ENCODE data around the gene ODAD3.

GRCh38 chr19:11444059-11444458 is 9.1 kb upstream of the ODAD3 start:
- TF ChIP-seq CTCF (conservative IDR thresholded peaks at IDR 0.05) (no peak), ZFX (IDR thresholded peaks at IDR 0.05) (no peak)

Data from C4-2B (cell line).